Colonic mucosa (tissue), 4 donors: ENCODE results near the gene SORCS1. TPM values are rescaled to one million over a fixed set of nuclear protein-coding genes. Genes with fewer than 3 reads are reported as not detected.

ENCODE experiments used
- DNase-seq: peaks from one replicate; pipeline ENCODE4 v3.0.0-alpha.2; 2020
- H3K27ac ChIP-seq: fragments of 200-600 bp; one replicate; pipeline ENCODE4 v1.8.0; 2021
- H3K27me3 ChIP-seq: fragments of 200-600 bp; one replicate; pipeline ENCODE4 v1.8.0; 2021
- H3K36me3 ChIP-seq: fragments of 200-600 bp; one replicate; pipeline ENCODE4 v1.8.0; 2021
- H3K4me1 ChIP-seq: fragments of 200-600 bp; one replicate; pipeline ENCODE4 v1.8.0; 2021; ENCODE audit warnings: mild to moderate bottlenecking
- H3K4me3 ChIP-seq: fragments of 200-600 bp; one replicate; pipeline ENCODE4 v1.8.0; 2021
- H3K9ac ChIP-seq, 2 donors: one replicate each; pipeline ENCODE4 v1.7.0; 2013; ENCODE audit warnings: control low read depth in 2 of 2, low read depth in 2 of 2, low read length in 2 of 2
- H3K9me3 ChIP-seq: fragments of 200-600 bp; one replicate; pipeline ENCODE4 v1.8.0; 2021
- CTCF ChIP-seq: fragments of 200-600 bp; IDR thresholded peaks from one replicate; pipeline ENCODE4 v1.8.0; 2022; ENCODE audit warnings: antibody characterized with exemption, mild to moderate bottlenecking
- intact Hi-C: fragments of 100-400 bp; cut with DNase I; formaldehyde crosslinking; loops from one replicate; pipeline ENCODE4 v1.14.1; 2022
- total RNA-seq, 2 donors: library from RNA; stranded (reverse); fragmentation: NEBNext Ultra II Directional in 1 of 2; extraction: Animal tissue kit (Norgen Biotek cat#: 25700) in 1 of 2; gene quantifications; one replicate each; pipeline ENCODE4 v1.2.1, GENCODE V29; 2021
- donor health status: healthy.
- donor health status: DM: no; HTN: no; CAD: no.
- donor health status: DM: no; HTN: no; CAD: no.

Gene SORCS1
- total RNA-seq, 2 donors from 2014 or later = 0.40 to 1.6 TPM

- H3K27ac ChIP-seq = no peak overlapping the region
- intact Hi-C loops = no loop called here
Measured at GRCh38 chr10:106958589-106959361, 205.7 kb downstream of the SORCS1 start.

GRCh38 chr10:106957823-106958588, 206.5 kb downstream of the SORCS1 start:
- TF ChIP-seq CTCF = no peak
- Histone ChIP-seq H3K36me3 (no peaks in the 10 kb centered on the region), H3K4me1 (no peaks in the 10 kb centered on the region), H3K9ac (no peak overlapping the region), H3K9me3 (no peaks in the 10 kb centered on the region), H3K27me3 (no peaks in the 10 kb centered on the region), H3K4me3 (no peak overlapping the region), H3K27ac (no peak overlapping the region)
- intact Hi-C loops = no loop called here
- DNase-seq = no peak

More at GRCh38 chr10:106958589-106959361, 205.7 kb downstream of the SORCS1 start:
- no peaks in the 10 kb centered on the region for H3K27me3 ChIP-seq
- no peaks in the 10 kb centered on the region for H3K9me3 ChIP-seq
- no peak overlapping the region for H3K9ac ChIP-seq
- H3K4me1 ChIP-seq = no peaks in the 10 kb centered on the region
- no peak for DNase-seq
- H3K36me3 ChIP-seq = no peaks in the 10 kb centered on the region
- H3K4me3 ChIP-seq = no peak overlapping the region
- TF ChIP-seq CTCF = no peak

- no peak for TF ChIP-seq CTCF
- intact Hi-C loops = no loop called here
- H3K36me3 ChIP-seq = no peaks in the 10 kb centered on the region
Measured at GRCh38 chr10:106956216-106956915, 208.1 kb downstream of the SORCS1 start.

GRCh38 chr10:106955133-106955532, 209.4 kb downstream of the SORCS1 start:
- Histone ChIP-seq H3K4me3 (no peak overlapping the region), H3K4me1 (no peaks in the 10 kb centered on the region), H3K9me3 (no peaks in the 10 kb centered on the region), H3K36me3 (no peaks in the 10 kb centered on the region), H3K27me3 (no peaks in the 10 kb centered on the region), H3K27ac (no peak overlapping the region), H3K9ac (no peak overlapping the region)
- TF ChIP-seq CTCF = no peak
- intact Hi-C loops = no loop called here
- DNase-seq = no peak

More at GRCh38 chr10:106956216-106956915, 208.1 kb downstream of the SORCS1 start:
- Histone ChIP-seq H3K4me1 (no peaks in the 10 kb centered on the region), H3K4me3 (no peak overlapping the region), H3K9me3 (no peaks in the 10 kb centered on the region), H3K27ac (no peak overlapping the region), H3K9ac (no peak overlapping the region), H3K27me3 (no peaks in the 10 kb centered on the region)
- no peak for DNase-seq

GRCh38 chr10:106952033-106952432, 212.5 kb downstream of the SORCS1 start:
- H3K4me1 ChIP-seq = no peaks in the 10 kb centered on the region
- H3K27ac ChIP-seq = no peak overlapping the region
- H3K36me3 ChIP-seq = no peaks in the 10 kb centered on the region
- H3K27me3 ChIP-seq = no peaks in the 10 kb centered on the region
- DNase-seq = no peak
- H3K4me3 ChIP-seq = no peak overlapping the region
- intact Hi-C loops = no loop called here
- no peak overlapping the region for H3K9ac ChIP-seq
- H3K9me3 ChIP-seq = no peaks in the 10 kb centered on the region
- TF ChIP-seq CTCF = no peak
